Thyroid gland (tissue), 4 donors: ENCODE measurements around the gene TST. TPM values are rescaled to one million over a fixed set of nuclear protein-coding genes. Genes with fewer than 3 reads are reported as not detected.

ENCODE experiments used
- DNase-seq, 2 donors: peaks; one replicate each; pipeline ENCODE4 v3.0.0-alpha.2; 2019
- H3K27ac ChIP-seq, 3 donors: fragments of 200-600 bp; sonication (generic); 1 replicate in 2 of 3; 2 replicates in 1 of 3; pipeline ENCODE4 v1.5.1; 2016 to 2019; ENCODE audit warnings: mild to moderate bottlenecking in 1 of 3, moderate library complexity in 1 of 3
- H3K27me3 ChIP-seq: fragments of 200-600 bp; sonication (generic); one replicate; pipeline ENCODE4 v1.5.1; 2019
- H3K36me3 ChIP-seq, 2 donors: fragments of 200-600 bp; sonication (generic); one replicate each; pipeline ENCODE4 v1.5.1; 2016 to 2019
- H3K4me1 ChIP-seq, 2 donors: fragments of 200-600 bp; sonication (generic); one replicate each; pipeline ENCODE4 v1.5.1; 2017 to 2019
- H3K4me3 ChIP-seq, 3 donors: fragments of 200-600 bp; sonication (generic); replicated peaks in 1 of 3; 1 replicate in 2 of 3; 2 replicates in 1 of 3; pipeline ENCODE4 v1.5.1; 2016; ENCODE audit warnings: mild to moderate bottlenecking in 1 of 3
- H3K9me3 ChIP-seq: fragments of 200-600 bp; sonication (generic); one replicate; pipeline ENCODE4 v1.5.1; 2017
- CTCF ChIP-seq, 6 experiments: fragments of 200-600 bp in 3 of 6; fragments of 450-650 bp in 3 of 6; sonication (generic) in 3 of 6; IDR thresholded peaks; one replicate each; pipeline ENCODE4 v1.5.1; 2016 to 2019; ENCODE audit warnings: antibody characterized with exemption in 6 of 6, mild to moderate bottlenecking in 2 of 6, inconsistent platforms in 1 of 6, moderate library complexity in 1 of 6
- POLR2A ChIP-seq, 2 donors: fragments of 450-650 bp; IDR thresholded peaks; one replicate each; pipeline ENCODE4 v1.6.1; 2017; ENCODE audit warnings: antibody characterized with exemption in 2 of 2, mild to moderate bottlenecking in 2 of 2, moderate library complexity in 1 of 2
- WGBS, 2 donors: methylation state at CpG; one replicate each; pipeline ENCODE4 v1.1.5; 2017; 5-methylcytosine and 5-hydroxymethylcytosine counted together
- intact Hi-C: fragments of 100-400 bp; cut with DNase I; formaldehyde crosslinking; loops from one replicate; pipeline ENCODE4 v1.15.1; 2023
- total RNA-seq, 4 donors: library from RNA; depleted of rRNA; stranded (reverse); fragments of >200 nt; gene quantifications; one replicate each; pipeline ENCODE4 v1.2.3, GENCODE V29; 2016

TST gene
- total RNA-seq, 4 donors from 2014 or later, result 35.7 to 51.2 (median 37.8) TPM

DNA sequence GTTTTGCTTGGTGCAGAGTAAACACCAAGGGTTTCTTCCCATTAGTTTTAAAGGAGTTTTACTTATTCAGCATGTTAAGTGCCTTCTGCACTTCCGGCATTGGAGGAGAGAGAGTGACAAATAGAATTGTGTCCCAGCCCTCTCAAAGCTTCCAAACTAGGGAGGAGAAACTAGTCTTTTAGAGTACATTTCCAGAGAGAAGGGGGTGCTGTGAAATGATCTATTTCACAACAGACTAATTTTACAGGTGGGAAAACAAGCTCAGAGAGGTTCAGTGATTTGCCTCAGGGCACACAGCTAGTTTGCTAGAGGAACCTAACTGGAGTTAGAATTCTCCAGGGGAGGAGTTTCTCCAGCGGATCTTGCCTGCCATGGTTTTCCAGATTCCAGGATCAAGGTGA lies 12.9 kb upstream of the TST start:
- Histone ChIP-seq H3K27me3 (no peaks in the 10 kb centered on the region), H3K4me1 (peaks cover 15 to 16% of the 10 kb centered on the region in 2 donors), H3K27ac (no peak overlapping the region), H3K36me3 (peaks cover 8 to 16% of the 10 kb centered on the region in 2 donors), H3K4me3 (no peak overlapping the region), H3K9me3 (no peaks in the 10 kb centered on the region)
- intact Hi-C loops, result loop anchor here (10.0 kb wide), 1 partner anchor 167 kb away; the partner anchor contains the start of gene NCF4
- DNase-seq, result no peak
- 38 to 42% methylated on average over 2 of the region's 2 CpGs for WGBS, 2 donors
- TF ChIP-seq POLR2A (IDR thresholded peaks at IDR 0.05) (no peak), CTCF (IDR thresholded peaks at IDR 0.05) (no peak)

DNA sequence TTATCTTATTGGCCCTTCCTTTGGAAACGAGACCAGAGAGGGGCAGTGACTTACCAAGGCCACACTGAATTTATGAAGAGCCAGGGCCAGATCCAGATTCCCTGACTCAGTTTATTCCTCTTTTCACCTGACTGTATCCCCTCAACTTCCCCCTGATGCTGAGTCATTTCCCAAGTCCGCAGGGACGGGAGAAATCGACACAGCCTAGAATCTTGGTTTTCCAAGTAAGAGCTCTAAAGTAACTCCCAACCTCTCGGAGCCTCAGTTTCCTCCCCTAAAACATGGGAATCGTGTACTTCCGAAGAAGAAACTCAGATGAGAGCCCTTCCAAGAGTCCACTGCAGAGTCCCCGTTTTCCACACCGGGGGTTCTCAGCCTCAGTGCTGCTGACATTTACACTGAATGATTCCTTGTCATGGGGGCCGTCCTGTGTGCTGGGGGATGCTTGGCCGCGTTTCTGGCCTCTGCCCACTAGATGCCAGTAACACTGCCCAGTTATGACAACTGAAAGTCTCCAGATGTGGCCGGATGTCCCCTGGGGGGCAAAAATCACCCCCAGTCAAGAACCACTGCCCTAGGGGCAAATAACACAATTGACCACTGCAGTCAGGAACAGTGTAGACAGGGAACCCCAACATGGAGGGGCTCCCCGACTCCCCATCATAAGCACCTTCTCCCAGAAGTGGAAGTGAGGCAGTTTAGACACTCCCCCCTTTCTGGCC lies 11.5 kb upstream of the TST start:
- H3K27ac ChIP-seq, result no peak overlapping the region

DNA sequence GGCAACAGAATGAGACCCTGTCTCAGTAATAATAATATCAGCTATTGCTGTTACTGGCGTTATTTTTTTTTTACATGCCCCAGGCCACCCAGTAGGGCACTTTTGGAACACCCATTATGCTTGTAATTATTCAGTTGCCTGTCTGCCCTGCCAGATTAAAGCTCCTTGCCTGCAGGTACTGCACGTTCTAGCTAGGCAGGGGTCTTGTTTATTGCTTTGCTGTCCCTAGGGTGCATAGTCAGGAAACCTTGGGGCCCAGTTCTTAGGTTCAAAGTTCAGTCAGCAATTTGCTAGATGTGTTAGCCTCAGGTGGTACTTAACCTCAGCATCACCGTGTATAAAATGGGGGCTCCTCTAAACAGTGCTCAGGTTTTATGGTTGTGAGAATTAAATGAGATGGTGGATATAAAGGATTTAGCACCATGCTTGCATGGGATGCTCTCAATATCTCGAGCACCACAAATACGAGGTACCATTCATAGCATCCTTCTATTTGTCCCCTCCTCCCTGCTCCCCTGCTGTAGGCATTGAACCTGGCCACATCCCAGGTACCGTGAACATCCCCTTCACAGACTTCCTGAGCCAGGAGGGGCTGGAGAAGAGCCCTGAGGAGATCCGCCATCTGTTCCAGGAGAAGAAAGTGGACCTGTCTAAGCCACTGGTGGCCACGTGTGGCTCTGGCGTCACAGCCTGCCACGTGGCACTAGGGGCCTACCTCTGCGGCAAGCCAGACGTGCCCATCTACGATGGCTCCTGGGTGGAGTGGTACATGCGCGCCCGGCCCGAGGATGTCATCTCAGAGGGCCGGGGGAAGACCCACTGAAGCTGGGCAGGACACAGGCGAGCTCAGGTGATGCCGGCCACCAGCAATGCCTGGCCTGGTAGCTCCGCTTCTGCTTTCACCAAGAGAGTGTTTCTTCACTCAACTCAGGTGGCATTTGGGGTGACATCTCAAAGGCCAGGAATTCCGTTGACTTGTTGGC lies 9.7 kb upstream of the TST start:
- DNase-seq, result no peak
- WGBS, 2 donors, result 96% methylated on average over 16 to 22 of the region's 22 CpGs
- no peak for TF ChIP-seq CTCF (IDR thresholded peaks at IDR 0.05)
- TF ChIP-seq POLR2A (IDR thresholded peaks at IDR 0.05), result no peak
- no peaks in the 10 kb centered on the region for H3K9me3 ChIP-seq
- H3K4me1 ChIP-seq, result peaks cover 15 to 37% of the 10 kb centered on the region in 2 donors
- no peaks in the 10 kb centered on the region for H3K27me3 ChIP-seq
- H3K36me3 ChIP-seq, result peaks cover 8 to 30% of the 10 kb centered on the region in 2 donors
- H3K4me3 ChIP-seq, result no peak overlapping the region
- intact Hi-C loops, result no loop called here
- no peak overlapping the region for H3K27ac ChIP-seq

More for the DNA sequence above, 11.5 kb upstream of the TST start:
- Histone ChIP-seq H3K4me1 (peaks cover 15 to 27% of the 10 kb centered on the region in 2 donors), H3K9me3 (no peaks in the 10 kb centered on the region), H3K27me3 (no peaks in the 10 kb centered on the region), H3K36me3 (peaks cover 8 to 20% of the 10 kb centered on the region in 2 donors), H3K4me3 (no peak overlapping the region)
- DNase-seq, result no peak
- 80 to 82% methylated on average over 14 of the region's 14 CpGs for WGBS, 2 donors
- intact Hi-C loops, result loop anchor here (10.0 kb wide), 1 partner anchor 166 kb away; the partner anchor contains the start of gene NCF4
- TF ChIP-seq CTCF (IDR thresholded peaks at IDR 0.05) (no peak), POLR2A (IDR thresholded peaks at IDR 0.05) (no peak)

GRCh38 chr22:37027556-37027955 lies 8.3 kb upstream of the TST start:
- TF ChIP-seq POLR2A (IDR thresholded peaks at IDR 0.05) (no peak), CTCF (IDR thresholded peaks at IDR 0.05) (no peak)
- Histone ChIP-seq H3K27ac (no peak overlapping the region), H3K9me3 (no peaks in the 10 kb centered on the region), H3K36me3 (peaks cover 8 to 30% of the 10 kb centered on the region in 2 donors), H3K27me3 (no peaks in the 10 kb centered on the region), H3K4me3 (no peak overlapping the region), H3K4me1 (peaks cover 10 to 39% of the 10 kb centered on the region in 2 donors)
- 93 to 94% methylated on average over 7 of the region's 7 CpGs for WGBS, 2 donors
- intact Hi-C loops, result no loop called here
- DNase-seq, result no peak
